K562 (cell line): ENCODE measurements around the gene PITHD1. TPM values are rescaled to one million over a fixed set of nuclear protein-coding genes. Genes with fewer than 3 reads are reported as not detected.

ENCODE experiments used
- ATAC-seq: fragments of 200-7000 bp; cut with Tn5 transposase; 3 replicates; pipeline ENCODE4 v1.9.1; 2020; ENCODE audit warnings: moderate library complexity
- BruUV-seq: library from RNA; stranded (reverse); fragments of 400-500 nt; replicated peaks from 2 replicates; lab custom pipeline; 2021; lab: Mats Ljungman, UMichigan
- CTCF ChIA-PET: fragments of 300-600 bp; formaldehyde crosslinking; extraction: SDS; loops from one replicate; lab custom pipeline; 2021; ENCODE audit warnings: low intra/inter-chr PET ratio; lab: Yijun Ruan, JAX
- POLR2A ChIA-PET: fragments of 300-600, 350-650 bp; sonication (Branson Sonifier 250); formaldehyde crosslinking; extraction: SDS; loops from one replicate; lab custom pipeline; 2021; ENCODE audit warnings: antibody characterized with exemption, inconsistent platforms; lab: Yijun Ruan, JAX
- DNase-seq, 4 experiments: peaks; one replicate each; pipeline versions ENCODE4 v3.0.0 to v3.0.0-alpha.2; 2011 to 2018; ENCODE audit warnings: low spot score in 3 of 4, mixed read lengths in 3 of 4; ENCODE audit errors: extremely low read depth in 1 of 4
- FAIRE-seq: peaks from 2 replicates; lab custom pipeline; 2011; peaks lifted over from hg19 to GRCh38; lab: Jason Lieb, UNC
- H2AFZ ChIP-seq: 2 replicates; pipeline ENCODE4 v1.6.0; 2011; ENCODE audit warnings: low read depth, low read length, control low read depth, inconsistent platforms
- H3K27ac ChIP-seq: fragments of 200-600 bp; 3 replicates; pipeline ENCODE4 v1.8.0; 2011; ENCODE audit warnings: low read depth, mild to moderate bottlenecking, control low read depth, inconsistent platforms, low read length, moderate library complexity, mixed read lengths; ENCODE audit errors: extremely low read depth
- H3K27me3 ChIP-seq, 2 experiments: fragments of 300-600 bp in 1 of 2; 2 replicates in 1 of 2; 3 replicates in 1 of 2; pipeline versions ENCODE4 v1.6.0 to v1.8.0; 2011; ENCODE audit warnings: inconsistent platforms in 2 of 2, low read length in 2 of 2, mild to moderate bottlenecking in 1 of 2, mixed read lengths in 1 of 2, moderate library complexity in 1 of 2; ENCODE audit not compliant: control insufficient read depth in 2 of 2, insufficient read depth in 2 of 2
- H3K36me3 ChIP-seq: fragments of 300-600 bp; 3 replicates; pipeline ENCODE4 v1.8.0; 2011; ENCODE audit warnings: mild to moderate bottlenecking, low read length, inconsistent platforms; ENCODE audit not compliant: control insufficient read depth, insufficient read depth
- H3K4me1 ChIP-seq, 2 experiments: fragments of 200-600 bp in 1 of 2; replicated peaks in 1 of 2; 2 replicates in 1 of 2; 3 replicates in 1 of 2; pipeline versions ENCODE4 v1.5.1 to v1.8.0; 2011; ENCODE audit warnings: inconsistent platforms in 2 of 2, low read length in 2 of 2, mild to moderate bottlenecking in 1 of 2, mixed read lengths in 1 of 2, moderate library complexity in 1 of 2; ENCODE audit not compliant: control insufficient read depth in 2 of 2, insufficient read depth in 2 of 2
- H3K4me2 ChIP-seq: 2 replicates; pipeline ENCODE4 v1.6.1; 2011; ENCODE audit warnings: low read length, control low read depth, inconsistent platforms, mixed read lengths; ENCODE audit not compliant: insufficient read depth
- H3K4me3 ChIP-seq: fragments of 200-600 bp; sonication (generic), shearing (Covaris generic); 2 replicates; pipeline ENCODE4 v1.5.1; 2016; ENCODE audit warnings: control low read depth, inconsistent platforms
- H3K79me2 ChIP-seq: fragments of 200-600 bp; 3 replicates; pipeline ENCODE4 v1.8.0; 2011; ENCODE audit warnings: low read length, inconsistent platforms; ENCODE audit not compliant: control insufficient read depth, insufficient read depth
- H3K9ac ChIP-seq, 2 experiments: 2 replicates each; pipeline versions ENCODE4 v1.6.0 to v1.6.1; 2011; ENCODE audit warnings: low read depth in 2 of 2, low read length in 2 of 2, control low read depth in 1 of 2, inconsistent platforms in 1 of 2, mild to moderate bottlenecking in 1 of 2, mixed read lengths in 1 of 2; ENCODE audit not compliant: insufficient read depth in 1 of 2
- H3K9me1 ChIP-seq: one replicate; pipeline ENCODE4 v1.6.0; 2011; ENCODE audit warnings: inconsistent platforms, mild to moderate bottlenecking, low read length, moderate library complexity; ENCODE audit not compliant: control insufficient read depth, insufficient read depth
- H3K9me3 ChIP-seq: replicated peaks from 2 replicates; pipeline ENCODE4 v1.5.1; 2011; ENCODE audit warnings: low read depth, low read length, inconsistent platforms; ENCODE audit not compliant: control insufficient read depth, insufficient read depth
- H4K20me1 ChIP-seq: replicated peaks from 2 replicates; pipeline ENCODE4 v1.6.1; 2011; ENCODE audit warnings: low read length, inconsistent platforms, mixed read lengths; ENCODE audit not compliant: control insufficient read depth, insufficient read depth
- ARID3B ChIP-seq: fragments of 250-450 bp; sonication (Bioruptor Pico); IDR thresholded peaks from 2 replicates; pipeline ENCODE4 v1.4.0; 2020; ENCODE audit warnings: borderline replicate concordance
- BHLHE40 ChIP-seq: IDR thresholded peaks from 2 replicates; pipeline ENCODE4 v1.6.1; 2011; ENCODE audit warnings: low read length, improper control_type of control experiment
- GMEB1 ChIP-seq: fragments of 250-450 bp; sonication (Bioruptor Pico); IDR thresholded peaks from 2 replicates; pipeline ENCODE4 v1.4.0; 2020; ENCODE audit warnings: mild to moderate bottlenecking
- PRPF4 ChIP-seq: fragments of 200-400 bp; formaldehyde crosslinking; IDR thresholded peaks from one replicate; pipeline ENCODE4 v1.6.1; 2017; ENCODE audit warnings: low read length, low read depth, mild to moderate bottlenecking; ENCODE audit not compliant: insufficient read depth, poor library complexity, severe bottlenecking
- ZNF583 ChIP-seq: fragments of 250-450 bp; sonication (Bioruptor Pico); IDR thresholded peaks from 2 replicates; pipeline ENCODE4 v1.4.0; 2020
- WGBS: fragments of 100-300 bp; shearing (Covaris generic); methylation state at CpG from one replicate; pipeline ENCODE4 v1.1.6; 2016; ENCODE audit warnings: low coverage, mixed read lengths; ENCODE audit not compliant: insufficient coverage; ENCODE audit errors: missing lambda C conversion rate; 5-methylcytosine and 5-hydroxymethylcytosine counted together
- in situ Hi-C: fragments of 300-500 bp; cut with MboI; formaldehyde crosslinking; loops from 4 replicates; pipeline ENCODE4 v1.15.0; 2018; ENCODE audit warnings: inconsistent platforms, mixed read lengths
- intact Hi-C: fragments of 100-400 bp; cut with micrococcal nuclease; formaldehyde crosslinking; loops from 2 replicates; pipeline ENCODE4 v1.14.2; 2022
- polyA plus RNA-seq, 8 experiments: library from polyadenylated mRNA; depleted of rRNA in 4 of 8; stranded (reverse) in 5 of 8; unstranded in 3 of 8; fragments of >200 nt; fragmentation: Nextera tagmentation in 2 of 8; fragmentation: Illumina TruSeq in 1 of 8; extraction: Ambion mirVana in 2 of 8; extraction: Trizol in 1 of 8; gene quantifications; 2 replicates each; pipeline versions ENCODE4 v1.2.1 to v1.2.3, GENCODE V29; 2011 to 2014; ENCODE audit warnings: inconsistent platforms in 1 of 8, missing spikeins in 1 of 8
- total RNA-seq, 7 experiments: library from RNA; depleted of rRNA in 6 of 7; stranded (reverse); fragments of >200 nt in 6 of 7; fragmentation: Illumina TruSeq in 2 of 7; extraction: Trizol in 2 of 7; gene quantifications; 2 replicates each; pipeline versions ENCODE4 v1.2.1 to v1.2.3, GENCODE V29; 2011 to 2021; ENCODE audit warnings: low replicate concordance in 1 of 7
- TF ChIP-seq, protein P1 (sequence below): fragments of 450-650 bp; IDR thresholded peaks from 2 replicates; pipeline ENCODE4 v1.6.1; 2016
- TF ChIP-seq, protein P2 (sequence below): sonication (generic); formaldehyde crosslinking; IDR thresholded peaks from 2 replicates; pipeline ENCODE4 v1.9.0; 2022; ENCODE audit warnings: mild to moderate bottlenecking, missing genetic modification reagents

Gene PITHD1
- total and polyA plus RNA-seq, 9 of the 15 experiments (the other 6 are each of a cell fraction or from before 2014, with no cell fraction given) = 46.5 to 175 (median 149) TPM

GRCh38 chr1:23757812-23758211 is 20.4 kb upstream of the PITHD1 start:
- POLR2A ChIA-PET = interaction anchor here (0.7 to 1.4 kb wide), 3 partner anchors 14 to 95 kb away, joined by 3 to 5 read pairs (median 3); no protein-coding TSS in a partner anchor
- no peak overlapping the region for H3K27ac ChIP-seq
- TF ChIP-seq ZNF583 (CRISPR knock-in tag) = no peak
- no peak for TF ChIP-seq GMEB1 (CRISPR knock-in tag)
- TF ChIP-seq, protein P1, sequence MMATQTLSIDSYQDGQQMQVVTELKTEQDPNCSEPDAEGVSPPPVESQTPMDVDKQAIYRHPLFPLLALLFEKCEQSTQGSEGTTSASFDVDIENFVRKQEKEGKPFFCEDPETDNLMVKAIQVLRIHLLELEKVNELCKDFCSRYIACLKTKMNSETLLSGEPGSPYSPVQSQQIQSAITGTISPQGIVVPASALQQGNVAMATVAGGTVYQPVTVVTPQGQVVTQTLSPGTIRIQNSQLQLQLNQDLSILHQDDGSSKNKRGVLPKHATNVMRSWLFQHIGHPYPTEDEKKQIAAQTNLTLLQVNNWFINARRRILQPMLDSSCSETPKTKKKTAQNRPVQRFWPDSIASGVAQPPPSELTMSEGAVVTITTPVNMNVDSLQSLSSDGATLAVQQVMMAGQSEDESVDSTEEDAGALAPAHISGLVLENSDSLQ = no peak
- no peak for TF ChIP-seq ARID3B (CRISPR knock-in tag)
- no peak for TF ChIP-seq BHLHE40
- no peak for TF ChIP-seq PRPF4
- TF ChIP-seq, protein P2, sequence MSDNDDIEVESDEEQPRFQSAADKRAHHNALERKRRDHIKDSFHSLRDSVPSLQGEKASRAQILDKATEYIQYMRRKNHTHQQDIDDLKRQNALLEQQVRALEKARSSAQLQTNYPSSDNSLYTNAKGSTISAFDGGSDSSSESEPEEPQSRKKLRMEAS (CRISPR knock-in tag) = no peak
- TF ChIP-seq, all 486 proteins: peak for 0
- peaks cover 97% of the 10 kb centered on the region for H3K36me3 ChIP-seq
- no peaks in the 10 kb centered on the region for H3K9me1 ChIP-seq
- ATAC-seq (no peak), FAIRE-seq (no peak), DNase-seq (no peak)
- BruUV-seq = no TSS peak
- H3K4me3 ChIP-seq = no peak overlapping the region
- 0 out of 2 replicates have a peak, but pooled peaks cover 9% of the 10 kb centered on the region for H4K20me1 ChIP-seq
- H3K9ac ChIP-seq = no peak overlapping the region
- no peaks in the 10 kb centered on the region for H3K4me1 ChIP-seq
- CTCF ChIA-PET = no interaction called here
- WGBS = 100% methylated on average over 1 of the region's 1 CpG
- no peaks in the 10 kb centered on the region; a peak in 1 of 5 replicates for H3K27me3 ChIP-seq
- intact Hi-C loops (no loop called here), in situ Hi-C loops (no loop called here)
- H3K4me2 ChIP-seq = no peak overlapping the region
- no peaks in the 10 kb centered on the region; the same call in 2 of the 3 replicates for H3K79me2 ChIP-seq
- H3K9me3 ChIP-seq = no peaks in the 10 kb centered on the region
- H2AFZ ChIP-seq = no peak overlapping the region
